Lower lobe of right lung (tissue), 2 donors: ENCODE results near the gene DDX31. TPM values are rescaled to one million over a fixed set of nuclear protein-coding genes. Genes with fewer than 3 reads are reported as not detected.

ENCODE experiments used
- ATAC-seq, 2 donors: fragments of 200-7000 bp; cut with Tn5 transposase; one replicate each; pipeline ENCODE4 v1.9.1; 2020 to 2022; ENCODE audit warnings: mild to moderate bottlenecking in 2 of 2, moderate library complexity in 2 of 2
- DNase-seq: peaks from one replicate; pipeline ENCODE4 v3.0.0-alpha.2; 2020
- H3K27ac ChIP-seq: fragments of 200-600 bp; one replicate; pipeline ENCODE4 v1.8.0; 2022
- H3K27me3 ChIP-seq: fragments of 200-600 bp; one replicate; pipeline ENCODE4 v1.8.0; 2022; ENCODE audit warnings: low read depth
- H3K36me3 ChIP-seq: fragments of 200-600 bp; one replicate; pipeline ENCODE4 v1.8.0; 2022; ENCODE audit warnings: mild to moderate bottlenecking
- H3K4me1 ChIP-seq: fragments of 200-600 bp; one replicate; pipeline ENCODE4 v1.8.0; 2022
- H3K4me3 ChIP-seq: fragments of 200-600 bp; one replicate; pipeline ENCODE4 v1.8.0; 2022; ENCODE audit warnings: mild to moderate bottlenecking
- H3K9me3 ChIP-seq: fragments of 200-600 bp; one replicate; pipeline ENCODE4 v1.8.0; 2022
- CTCF ChIP-seq: fragments of 200-600 bp; IDR thresholded peaks from one replicate; pipeline ENCODE4 v1.8.0; 2022; ENCODE audit warnings: antibody characterized with exemption, mild to moderate bottlenecking
- intact Hi-C: fragments of 100-400 bp; cut with DNase I; formaldehyde crosslinking; loops from one replicate; pipeline ENCODE4 v1.11.0; 2022
- total RNA-seq: library from RNA; stranded (reverse); fragmentation: NEBNext Ultra II Directional; extraction: Animal tissue kit (Norgen Biotek cat#: 25700); gene quantifications from one replicate; pipeline ENCODE4 v1.2.1, GENCODE V29; 2021
- donor health status: DM: no; HTN: yes; CAD: no; lungs with severe emphysema.

DDX31 gene
- total RNA-seq, 1 donor from 2014 or later = 14.1 TPM

GRCh38 chr9:132632413-132633129 is 37.2 kb downstream of the DDX31 start:
- no peaks in the 10 kb centered on the region for H3K27me3 ChIP-seq

GRCh38 chr9:132631685-132632084 is 38.1 kb downstream of the DDX31 start:
- no peak for TF ChIP-seq CTCF
- Histone ChIP-seq H3K4me1 (no peaks in the 10 kb centered on the region), H3K27me3 (no peaks in the 10 kb centered on the region), H3K9me3 (no peaks in the 10 kb centered on the region), H3K27ac (no peak overlapping the region), H3K4me3 (no peak overlapping the region), H3K36me3 (peaks cover 63% of the 10 kb centered on the region)
- intact Hi-C loops = no loop called here
- DNase-seq = no peak
- ATAC-seq = no peak

More at GRCh38 chr9:132632413-132633129, 37.2 kb downstream of the DDX31 start:
- no peak for ATAC-seq
- Histone ChIP-seq H3K9me3 (no peaks in the 10 kb centered on the region), H3K4me1 (no peaks in the 10 kb centered on the region), H3K36me3 (peaks cover 64% of the 10 kb centered on the region), H3K27ac (no peak overlapping the region), H3K4me3 (no peak overlapping the region)
- no peak for DNase-seq
- intact Hi-C loops = no loop called here
- TF ChIP-seq CTCF = no peak

GRCh38 chr9:132631280-132631679 is 38.5 kb downstream of the DDX31 start:
- H3K27ac ChIP-seq = no peak overlapping the region
- H3K4me3 ChIP-seq = no peak overlapping the region
- H3K9me3 ChIP-seq = no peaks in the 10 kb centered on the region
- no peaks in the 10 kb centered on the region for H3K27me3 ChIP-seq
- no peak for TF ChIP-seq CTCF
- intact Hi-C loops = no loop called here
- H3K36me3 ChIP-seq = peaks cover 63% of the 10 kb centered on the region
- no peaks in the 10 kb centered on the region for H3K4me1 ChIP-seq
- no peak for ATAC-seq
- no peak for DNase-seq

- no peak overlapping the region for H3K4me3 ChIP-seq
- DNase-seq = no peak
- ATAC-seq = no peak
- no peak overlapping the region for H3K27ac ChIP-seq
- no peak for TF ChIP-seq CTCF
- no peaks in the 10 kb centered on the region for H3K4me1 ChIP-seq
- H3K27me3 ChIP-seq = no peaks in the 10 kb centered on the region
- no peaks in the 10 kb centered on the region for H3K9me3 ChIP-seq
- intact Hi-C loops = no loop called here
- peaks cover 62% of the 10 kb centered on the region for H3K36me3 ChIP-seq
Measured at GRCh38 chr9:132630811-132631210, 39.0 kb downstream of the DDX31 start.

- Histone ChIP-seq H3K4me3 (no peak overlapping the region), H3K27me3 (no peaks in the 10 kb centered on the region), H3K9me3 (no peaks in the 10 kb centered on the region), H3K36me3 (peaks cover 66% of the 10 kb centered on the region), H3K27ac (no peak overlapping the region), H3K4me1 (no peaks in the 10 kb centered on the region)
- TF ChIP-seq CTCF = no peak
- intact Hi-C loops = no loop called here
- ATAC-seq (no peak), DNase-seq (no peak)
Measured at GRCh38 chr9:132630116-132630515, 39.7 kb downstream of the DDX31 start.
